ENCODE data around the gene HCFC1R1. TPM values are rescaled to one million over a fixed set of nuclear protein-coding genes. Genes with fewer than 3 reads are reported as not detected.

Gene HCFC1R1
- total RNA-seq, 1 experiment from 2014 or later = 46.6 TPM

GRCh38 chr16:2992383-2993081 is 31.2 kb downstream of the HCFC1R1 start:
- intact Hi-C loops (cut with micrococcal nuclease; ENCODE audit: unreplicated experiment) = no loop called here
- Histone ChIP-seq H3K9me3 (ENCODE audit: low read depth, low read length, poor library complexity, severe bottlenecking) (no peaks in the 10 kb centered on the region), H3K36me3 (ENCODE audit: insufficient read depth, low read length, poor library complexity, severe bottlenecking) (no peaks in the 10 kb centered on the region), H3K27ac (ENCODE audit: low read depth, low read length, poor library complexity, severe bottlenecking) (no peak overlapping the region), H3K4me3 (ENCODE audit: low read depth, low read length, poor library complexity, severe bottlenecking) (no peak overlapping the region), H3K27me3 (replicated peaks; ENCODE audit: insufficient read depth, low read depth, low read length, poor library complexity) (peaks cover 16% of the 10 kb centered on the region), H3K4me1 (ENCODE audit: insufficient read depth, low read length, poor library complexity, severe bottlenecking) (no peaks in the 10 kb centered on the region)
- no TSS peak for BruUV-seq (replicated peaks)
- POLR2A ChIA-PET (ENCODE audit: low non-redundant PET) = interaction anchor here (0.5 to 0.6 kb wide), 2 partner anchors 120 to 316 kb away, joined by 3 to 4 read pairs; no protein-coding TSS in a partner anchor
- TF ChIP-seq EZH2 (IDR thresholded peaks at IDR 0.05; ENCODE audit: borderline replicate concordance, low read depth, low read length, poor library complexity, severe bottlenecking) (no peak), CTCF (conservative IDR thresholded peaks at IDR 0.05; ENCODE audit: low read depth, low read length) (no peak)
- CTCF ChIA-PET = no interaction called here
- DNase-seq (ENCODE audit: low spot score) = no peak

- no peak overlapping the region for H3K4me3 ChIP-seq (ENCODE audit: low read depth, low read length, poor library complexity, severe bottlenecking)
- ChIA-PET POLR2A (ENCODE audit: low non-redundant PET) (interaction anchor here (0.5 to 0.6 kb wide), 2 partner anchors 119 to 316 kb away, joined by 3 to 4 read pairs; no protein-coding TSS in a partner anchor), CTCF (no interaction called here)
- no peak overlapping the region for H3K27ac ChIP-seq (ENCODE audit: low read depth, low read length, poor library complexity, severe bottlenecking)
- no peak for DNase-seq (ENCODE audit: low spot score)
- intact Hi-C loops (cut with micrococcal nuclease; ENCODE audit: unreplicated experiment) = no loop called here
- TF ChIP-seq EZH2 (IDR thresholded peaks at IDR 0.05; ENCODE audit: borderline replicate concordance, low read depth, low read length, poor library complexity, severe bottlenecking) = no peak
- no peak for TF ChIP-seq CTCF (conservative IDR thresholded peaks at IDR 0.05; ENCODE audit: low read depth, low read length)
- no peaks in the 10 kb centered on the region for H3K36me3 ChIP-seq (ENCODE audit: insufficient read depth, low read length, poor library complexity, severe bottlenecking)
- no peaks in the 10 kb centered on the region for H3K4me1 ChIP-seq (ENCODE audit: insufficient read depth, low read length, poor library complexity, severe bottlenecking)
- H3K9me3 ChIP-seq (ENCODE audit: low read depth, low read length, poor library complexity, severe bottlenecking) = no peaks in the 10 kb centered on the region
- H3K27me3 ChIP-seq (replicated peaks; ENCODE audit: insufficient read depth, low read depth, low read length, poor library complexity) = peaks cover 8% of the 10 kb centered on the region
- BruUV-seq (replicated peaks) = no TSS peak
These were observed 32.0 kb downstream of the HCFC1R1 start for GRCh38 chr16:2991566-2992261.

- intact Hi-C loops (cut with micrococcal nuclease; ENCODE audit: unreplicated experiment) = no loop called here
- no TSS peak for BruUV-seq (replicated peaks)
These were observed 32.9 kb downstream of the HCFC1R1 start for GRCh38 chr16:2990891-2991290.

More at GRCh38 chr16:2990891-2991290, 32.9 kb downstream of the HCFC1R1 start:
- Histone ChIP-seq H3K9me3 (ENCODE audit: low read depth, low read length, poor library complexity, severe bottlenecking) (no peaks in the 10 kb centered on the region), H3K27me3 (replicated peaks; ENCODE audit: insufficient read depth, low read depth, low read length, poor library complexity) (no peaks in the 10 kb centered on the region), H3K4me3 (ENCODE audit: low read depth, low read length, poor library complexity, severe bottlenecking) (no peak overlapping the region), H3K36me3 (ENCODE audit: insufficient read depth, low read length, poor library complexity, severe bottlenecking) (no peaks in the 10 kb centered on the region), H3K27ac (ENCODE audit: low read depth, low read length, poor library complexity, severe bottlenecking) (no peak overlapping the region), H3K4me1 (ENCODE audit: insufficient read depth, low read length, poor library complexity, severe bottlenecking) (no peaks in the 10 kb centered on the region)
- ChIA-PET CTCF (no interaction called here), POLR2A (ENCODE audit: low non-redundant PET) (no interaction called here)
- DNase-seq (ENCODE audit: low spot score) = no peak
- no peak for TF ChIP-seq CTCF (conservative IDR thresholded peaks at IDR 0.05; ENCODE audit: low read depth, low read length)
- no peak for TF ChIP-seq EZH2 (IDR thresholded peaks at IDR 0.05; ENCODE audit: borderline replicate concordance, low read depth, low read length, poor library complexity, severe bottlenecking)

All from A673 (cell line).